Posterior cingulate gyrus (tissue), 11 donors: ENCODE measurements around the gene TOX4.
"Not testable (repeated sequence)": the region's sequence is repeated elsewhere in the genome, so short reads cannot be mapped to it uniquely, and the experiment has no call there.

Experiments
- DNase-seq, 10 donors: peaks; one replicate each; pipeline versions ENCODE4 v3.0.0 to v3.0.0-alpha.2; 2020 to 2021; ENCODE audit warnings: mixed read lengths in 3 of 10
- intact Hi-C: fragments of 100-400 bp; cut with DNase I; formaldehyde crosslinking; loops from one replicate; pipeline ENCODE4 v1.15.1; 2023

TOX4 gene

DNA sequence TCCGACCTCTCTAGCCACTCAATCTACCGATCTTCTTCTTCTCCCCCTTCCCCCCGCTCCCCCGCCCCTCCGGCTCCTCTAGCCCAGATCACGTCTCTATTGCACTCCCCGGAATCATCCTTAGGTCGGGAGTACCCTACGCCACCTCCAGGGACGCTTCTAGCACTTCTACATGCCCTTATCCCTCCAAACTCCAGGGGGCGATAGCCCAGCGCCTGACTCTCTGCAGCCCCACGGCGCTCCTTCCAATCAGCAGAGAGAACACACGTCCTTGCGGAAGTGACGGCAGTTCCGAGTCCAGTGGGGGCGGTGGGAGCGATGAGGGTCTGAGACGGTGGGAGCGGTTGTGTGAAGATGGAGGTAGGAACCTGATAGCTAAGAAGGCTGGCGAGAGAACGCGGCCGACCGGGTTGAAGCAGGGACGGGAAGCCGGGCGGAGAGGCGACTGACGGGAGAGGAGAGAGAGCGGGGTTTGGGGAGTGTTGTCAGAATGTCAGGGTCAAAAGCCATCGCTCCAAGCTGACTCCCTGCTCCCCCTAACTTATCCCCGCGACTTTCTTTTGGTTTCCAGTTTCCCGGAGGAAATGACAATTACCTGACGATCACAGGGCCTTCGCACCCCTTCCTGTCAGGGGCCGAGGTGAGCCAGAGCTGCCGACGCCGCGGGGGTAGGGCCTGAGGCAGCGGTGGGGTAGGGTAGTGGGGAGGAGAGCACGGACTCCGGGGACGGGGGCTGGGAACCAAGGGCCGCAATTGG lies at the start of gene TOX4, which contains the start of gene RAB2B:
TOX4 (plus strand) TSS at position 271 of the 757 bp plus-strand sequence; CDS start at position 355, 84 bp downstream.
RAB2B (minus strand) TSS at position 35 of the 757 bp plus-strand sequence. CDS start 87 bp downstream, outside the sequence.
- intact Hi-C loops = loop anchor here (1.0 to 2.0 kb wide), 3 partner anchors 21 to 40 kb away; partner anchors contain the start of genes CHD8 and METTL3

DNA sequence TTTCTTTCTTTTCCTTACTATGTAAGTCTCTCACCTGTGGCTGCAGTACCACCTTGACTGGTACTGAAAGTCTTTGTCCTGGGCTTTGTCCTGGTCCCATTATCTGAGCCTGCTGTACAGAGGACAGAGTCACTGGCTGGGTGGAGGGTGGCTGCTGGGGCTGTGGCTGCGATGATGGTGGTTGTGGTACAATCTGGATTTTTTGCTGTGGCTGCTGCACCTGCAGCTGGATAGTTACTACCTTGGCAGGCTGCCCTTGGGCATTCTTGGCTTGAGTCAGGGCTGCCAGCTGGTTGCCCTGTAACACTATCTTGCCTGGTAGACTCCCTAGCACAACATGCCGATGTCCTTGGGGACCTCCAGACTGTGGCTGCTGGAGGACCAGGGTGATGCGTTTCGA lies 48.1 kb upstream of the TOX4 start:
- DNase-seq = peak in 3 of 10 donors; percentile 5 to 74 (median 69)
- intact Hi-C loops = loop anchor here (5.0 kb wide), 1 partner anchor 107 kb away; no protein-coding TSS in a partner anchor

More for the DNA sequence above, at the start of gene TOX4, which contains the start of gene RAB2B:
- peak; percentile 95 to 100 (median 98) for DNase-seq

DNA sequence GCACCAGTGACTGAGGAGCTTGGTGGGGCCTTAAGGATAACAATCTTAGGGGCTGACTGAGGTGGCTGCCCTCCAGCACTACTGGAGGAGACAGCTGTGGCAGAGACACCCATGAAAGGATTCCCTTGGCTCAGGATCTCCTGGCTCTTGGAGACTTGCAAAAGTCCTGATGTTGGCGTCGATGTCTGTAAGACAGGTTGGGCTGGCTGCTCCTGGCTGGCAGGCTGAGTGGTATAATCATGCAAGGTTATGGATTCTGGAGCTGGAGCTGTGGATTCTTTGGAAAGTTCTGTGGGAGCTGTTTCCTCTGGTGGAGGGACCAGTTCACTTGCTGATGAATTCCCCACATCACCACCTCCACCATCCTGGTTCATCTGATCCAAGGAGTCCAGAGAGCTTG lies 45.9 kb upstream of the TOX4 start:
- intact Hi-C loops = loop anchor here (10.0 kb wide), 1 partner anchor 46 kb away; the partner anchor contains the start of gene SUPT16H
- DNase-seq = no peak

DNA sequence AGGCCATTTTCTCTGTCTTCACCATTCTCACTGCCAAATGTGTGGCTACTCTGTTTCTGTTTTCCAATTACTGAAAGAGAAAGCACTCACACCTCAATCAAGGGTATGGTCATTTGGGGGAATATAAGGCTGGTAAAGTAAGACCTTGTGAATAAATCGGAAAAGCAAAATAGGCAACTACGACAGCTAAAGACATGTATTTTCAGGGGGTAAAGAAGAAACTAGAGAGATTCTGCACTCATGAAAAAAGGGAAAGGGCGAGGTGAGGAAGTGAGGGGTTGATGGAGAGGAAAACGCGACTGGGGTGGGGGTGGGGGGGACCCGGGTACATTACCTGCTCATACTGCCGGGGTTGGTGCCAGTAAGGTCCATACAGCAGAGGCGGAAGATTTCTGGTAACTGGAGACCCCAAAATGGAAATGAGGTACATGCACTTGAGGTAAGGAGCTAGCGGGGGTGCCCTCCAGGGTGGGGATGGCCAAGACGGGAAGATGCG lies 40.4 kb upstream of the TOX4 start:
- no peak for DNase-seq
- intact Hi-C loops = loop anchor here (1.0 to 10.0 kb wide), 4 partner anchors 20 to 121 kb away; partner anchors contain the start of genes CHD8, RAB2B, SUPT16H and TOX4

DNA sequence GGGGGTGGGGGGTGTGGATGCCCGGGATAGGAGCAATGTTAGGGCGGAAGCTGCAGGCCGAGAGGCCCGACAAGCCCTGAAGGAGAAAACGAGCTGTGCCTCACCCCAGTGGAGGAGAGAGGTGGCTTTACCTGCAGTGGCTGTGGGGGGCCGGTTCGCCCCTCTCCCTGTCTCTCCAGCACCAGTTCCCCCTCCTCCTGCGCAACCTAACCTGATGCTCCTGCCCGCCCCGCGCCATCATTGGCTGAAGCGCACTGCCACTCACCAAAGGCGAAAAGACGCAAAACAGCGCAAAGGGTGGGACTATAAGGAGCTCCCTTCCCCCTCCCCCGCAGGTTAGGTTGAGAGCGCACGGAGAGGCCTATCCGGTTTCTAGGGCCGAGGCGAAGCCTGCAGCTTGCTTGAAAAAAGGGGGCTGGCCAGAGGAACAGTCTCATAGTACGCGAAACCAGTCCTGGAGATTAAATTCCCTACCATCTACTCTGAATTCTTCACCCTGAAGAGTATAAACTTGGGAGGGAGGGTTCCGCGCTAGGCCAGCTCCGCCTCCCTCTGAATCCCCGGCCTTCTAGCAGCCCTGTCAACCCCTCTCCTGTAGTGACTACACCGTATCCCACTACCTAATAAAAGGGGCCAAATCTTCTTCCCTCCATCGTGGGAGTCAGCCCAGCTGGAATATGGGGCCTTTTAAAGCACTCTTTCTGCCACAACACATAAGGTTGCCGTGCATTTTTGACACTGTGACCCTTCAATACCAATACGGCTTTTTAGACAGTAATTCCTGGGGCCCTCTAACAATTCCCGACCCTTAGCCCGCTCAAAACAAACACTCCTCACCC lies 39.7 kb upstream of the TOX4 start:
- intact Hi-C loops = loop anchor here (1.0 to 10.0 kb wide), 4 partner anchors 19 to 120 kb away; partner anchors contain the start of genes CHD8, RAB2B, SUPT16H and TOX4

DNA sequence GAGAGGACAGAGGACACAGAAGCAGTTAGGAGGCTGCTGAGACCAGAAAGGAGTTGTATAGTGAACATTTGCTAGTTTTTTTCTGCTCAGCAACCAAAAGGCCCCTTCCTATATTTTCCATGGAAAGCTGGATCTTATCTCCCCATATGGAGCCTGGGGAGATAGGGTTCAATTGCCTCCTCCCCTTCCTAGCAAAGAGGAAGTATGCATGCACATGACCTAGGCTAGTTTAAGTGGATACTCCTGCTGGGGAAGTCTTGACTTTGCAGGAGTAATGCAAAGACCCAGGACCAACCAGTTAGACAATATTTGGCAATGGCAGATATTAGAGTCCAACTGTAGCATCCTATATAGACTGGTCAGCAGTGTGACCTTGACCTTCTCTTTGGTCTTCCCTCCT lies 36.1 kb upstream of the TOX4 start:
- intact Hi-C loops = no loop called here
- no peak for DNase-seq

More for the DNA sequence above, 39.7 kb upstream of the TOX4 start:
- DNase-seq = peak; percentile 98 to 100 (median 99)

DNA sequence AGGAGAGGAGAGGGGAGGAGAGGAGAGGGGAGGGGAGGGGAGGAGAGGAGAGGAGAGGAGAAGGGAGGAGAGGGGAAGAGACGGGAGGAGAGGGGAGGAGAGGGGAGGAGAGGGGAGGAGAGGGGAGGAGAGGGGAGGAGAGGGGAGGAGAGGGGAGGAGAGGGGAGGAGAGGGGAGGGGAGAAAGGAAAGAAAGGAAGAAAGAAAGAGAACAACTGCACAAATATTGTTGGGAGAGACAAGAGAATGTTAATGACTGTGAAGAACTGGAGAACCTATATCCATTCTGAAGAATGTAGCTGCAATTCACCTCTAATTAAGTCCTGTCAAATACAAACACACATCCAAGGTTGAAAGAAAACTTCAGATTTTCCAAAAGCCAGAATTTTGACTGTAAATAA lies 34.3 kb upstream of the TOX4 start:
- DNase-seq, intact Hi-C loops: not testable (repeated sequence)

DNA sequence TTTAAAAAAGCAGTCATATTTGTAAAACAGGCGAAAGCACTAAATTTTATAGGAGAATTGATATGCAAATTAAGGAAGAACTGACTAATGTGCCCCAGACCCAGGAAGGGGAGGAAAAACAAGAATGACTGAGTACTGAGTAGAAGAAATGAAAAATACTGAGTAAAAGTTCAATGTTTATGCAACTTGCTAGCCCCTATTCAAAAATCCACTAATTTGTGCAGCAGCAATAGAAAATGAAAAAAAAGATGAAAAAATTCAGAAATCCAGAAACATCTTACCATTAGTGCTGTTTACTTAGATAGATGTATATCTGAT lies 27.1 kb upstream of the TOX4 start:
- no peak for DNase-seq
- intact Hi-C loops = loop anchor here (10.0 kb wide), 1 partner anchor 185 kb away; the partner anchor contains the start of gene HNRNPC

DNA sequence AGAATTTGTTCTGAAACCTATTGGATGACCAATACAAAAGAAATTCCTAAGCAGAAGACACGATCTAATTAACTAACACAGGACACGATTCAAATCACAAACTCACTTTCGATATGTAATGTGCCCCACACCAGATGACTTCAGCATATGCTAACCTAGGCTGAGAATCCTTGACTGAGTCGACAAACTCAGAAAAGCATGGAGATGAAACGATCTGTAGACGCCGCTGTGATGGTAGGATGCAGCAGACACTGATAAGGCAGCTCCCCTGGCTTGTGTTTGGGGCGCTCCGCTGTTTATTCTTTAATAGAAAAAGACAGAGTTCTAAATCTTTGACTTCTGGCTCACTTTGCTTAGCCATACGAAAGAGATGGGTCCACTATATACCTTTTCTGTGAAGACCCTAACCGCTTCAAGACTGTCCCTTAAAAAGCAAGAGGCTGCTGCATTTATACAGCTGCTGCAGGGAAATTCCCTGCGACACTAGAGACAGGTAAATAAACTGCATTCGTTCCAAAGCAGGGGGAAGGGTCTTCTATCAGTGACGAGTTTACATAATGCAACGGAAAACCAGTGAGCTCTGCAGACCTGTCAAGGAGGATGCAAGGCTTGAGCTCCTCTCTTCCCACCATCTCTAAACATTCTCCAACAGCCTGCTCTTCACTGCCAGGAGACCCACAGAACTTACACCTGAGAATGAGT lies 22.0 kb upstream of the TOX4 start:
- no peak for DNase-seq
- intact Hi-C loops = loop anchor here (10.0 kb wide), 1 partner anchor 190 kb away; the partner anchor contains the start of gene HNRNPC

DNA sequence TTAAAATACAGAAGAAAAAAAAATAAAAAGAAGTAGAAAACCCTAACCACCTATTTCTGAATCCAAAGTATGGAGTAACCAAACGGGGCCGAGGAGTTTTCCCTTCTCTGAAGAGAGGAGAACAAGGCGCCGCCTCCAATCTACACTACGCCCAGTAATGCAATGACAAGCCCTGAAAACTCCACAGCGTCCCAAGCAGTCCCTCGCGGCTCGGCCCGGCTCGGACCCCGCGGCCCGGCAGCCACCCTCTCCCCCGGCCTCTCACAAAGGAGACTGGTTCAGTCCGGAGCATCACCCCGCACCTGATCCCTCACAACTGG lies 21.4 kb upstream of the TOX4 start:
- DNase-seq = no peak
- intact Hi-C loops = loop anchor here (10.0 kb wide), 1 partner anchor 191 kb away; the partner anchor contains the start of gene HNRNPC

DNA sequence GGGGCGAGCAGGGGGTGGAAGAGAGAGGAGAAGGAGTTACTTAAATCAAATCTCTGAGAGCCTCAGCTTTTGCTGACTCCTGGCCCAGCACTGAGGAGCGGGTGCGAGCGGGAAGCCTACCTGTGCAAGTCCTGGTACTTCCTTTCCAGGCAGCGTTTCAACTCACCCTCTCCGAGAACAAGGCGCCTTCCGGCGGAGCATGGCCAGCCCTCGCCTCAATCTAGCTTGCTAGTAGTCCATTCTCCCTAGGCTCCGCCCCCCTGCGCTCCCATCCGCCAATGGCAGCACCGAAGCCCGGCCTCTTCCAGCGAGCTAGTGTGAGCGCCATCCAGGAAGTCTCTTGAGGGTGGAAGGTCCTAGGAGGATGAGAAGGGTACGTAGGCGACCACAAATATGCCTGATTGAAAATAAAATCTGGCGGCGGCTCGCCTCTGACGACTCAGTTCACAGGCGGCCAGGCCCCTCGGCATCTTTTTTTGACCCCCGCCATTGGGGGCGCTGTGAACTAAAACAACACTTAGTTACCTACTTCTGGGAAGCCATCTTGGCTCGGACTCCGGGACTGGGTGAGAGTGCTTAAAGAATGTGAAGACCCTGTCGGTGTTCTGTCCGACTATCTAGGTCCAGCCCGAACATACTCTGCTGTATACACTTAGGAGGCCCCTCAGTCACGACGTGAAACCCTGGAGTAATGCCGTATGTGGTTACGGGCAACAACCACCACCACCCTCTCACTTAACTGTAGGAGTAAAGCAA lies 20.9 kb upstream of the TOX4 start, which contains the start of gene CHD8:
CHD8 (minus strand) TSS at position 212 of the 756 bp plus-strand sequence. CDS start 24,480 bp downstream, outside the sequence.
- intact Hi-C loops = loop anchor here (1.0 to 10.0 kb wide), 4 partner anchors 19 to 191 kb away; partner anchors contain the start of genes HNRNPC, METTL3 and TOX4
- peak; percentile 99 to 100 (median 100) for DNase-seq

DNA sequence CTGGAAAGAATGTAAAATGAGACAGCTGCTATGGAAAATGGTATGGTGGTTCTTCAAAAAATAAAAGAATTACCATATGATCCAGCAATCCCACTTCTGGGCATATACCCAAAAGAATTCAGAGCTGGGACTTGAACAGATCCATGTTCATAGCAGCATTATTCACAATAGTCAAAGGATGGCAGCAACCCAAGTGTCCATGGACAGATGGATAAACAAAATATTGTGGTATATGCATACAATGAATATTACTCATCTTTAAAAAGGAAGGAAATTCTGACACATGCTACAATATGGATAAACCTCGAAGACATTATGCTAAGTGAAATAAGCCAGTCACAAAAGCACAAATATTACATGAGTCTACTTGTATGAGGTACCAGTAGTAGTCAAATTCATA lies 9.4 kb upstream of the TOX4 start:
- no peak for DNase-seq

DNA sequence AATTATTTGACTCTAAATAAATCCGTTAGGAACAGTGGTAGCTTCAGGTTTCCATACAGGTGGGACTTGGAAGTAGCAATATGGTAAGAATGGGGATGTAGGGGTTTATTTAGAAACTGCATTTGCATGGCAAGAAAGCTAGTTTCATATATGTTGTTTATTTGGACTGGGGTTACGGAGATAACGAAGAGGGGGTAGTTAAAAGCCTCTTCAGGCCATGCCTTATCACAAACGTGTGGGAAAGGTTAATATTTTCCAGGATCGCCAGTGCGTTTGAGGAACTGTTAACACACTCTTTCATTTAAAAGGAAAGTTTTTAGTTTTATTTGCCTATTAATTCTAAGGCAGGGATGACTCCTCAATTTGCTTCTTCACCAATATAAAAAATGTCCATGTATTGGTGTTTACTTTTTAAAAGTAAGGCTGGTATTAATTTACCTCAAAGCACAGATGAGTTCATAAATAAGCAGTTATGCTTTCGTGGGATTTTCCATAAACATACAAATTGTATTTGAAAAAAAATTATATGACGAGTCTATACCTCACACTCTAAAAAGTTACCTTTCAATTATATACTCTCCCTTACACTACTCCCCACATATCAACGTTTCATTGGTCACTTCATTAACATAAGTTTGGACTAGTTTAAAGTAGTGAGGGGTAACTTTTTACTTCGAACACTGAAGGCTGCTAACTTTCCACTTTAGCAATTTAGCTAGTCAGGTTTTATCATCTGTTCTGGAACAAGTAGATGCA lies 1.1 kb upstream of the TOX4 start:
- no peak for DNase-seq
- intact Hi-C loops = loop anchor here (2.0 kb wide), 1 partner anchor 39 kb away; no protein-coding TSS in a partner anchor

More for the DNA sequence above, 9.4 kb upstream of the TOX4 start:
- intact Hi-C loops = no loop called here

DNA sequence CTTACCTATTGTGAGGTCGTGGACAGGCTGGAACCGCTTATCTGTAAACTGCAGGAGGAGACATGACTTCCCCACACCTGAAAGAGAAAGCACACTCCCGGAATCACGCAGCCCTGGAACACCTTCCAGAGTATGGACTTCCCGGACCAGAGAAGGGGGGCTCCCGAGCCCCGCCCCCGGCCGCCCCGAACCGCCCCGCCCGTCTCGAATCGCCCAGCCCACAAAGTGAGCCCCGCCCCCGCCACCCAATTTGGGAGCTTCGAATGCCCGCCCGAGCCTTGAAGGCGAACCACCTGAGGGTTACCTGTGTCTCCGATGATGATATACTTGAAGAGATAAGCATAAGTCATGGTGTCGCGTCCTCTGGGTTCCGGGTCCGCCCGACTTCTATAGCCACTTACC lies 471 bp upstream of the TOX4 start:
- intact Hi-C loops = loop anchor here (2.0 kb wide), 1 partner anchor 40 kb away; no protein-coding TSS in a partner anchor
- peak in 1 of 10 donors; percentile 75 for DNase-seq

DNA sequence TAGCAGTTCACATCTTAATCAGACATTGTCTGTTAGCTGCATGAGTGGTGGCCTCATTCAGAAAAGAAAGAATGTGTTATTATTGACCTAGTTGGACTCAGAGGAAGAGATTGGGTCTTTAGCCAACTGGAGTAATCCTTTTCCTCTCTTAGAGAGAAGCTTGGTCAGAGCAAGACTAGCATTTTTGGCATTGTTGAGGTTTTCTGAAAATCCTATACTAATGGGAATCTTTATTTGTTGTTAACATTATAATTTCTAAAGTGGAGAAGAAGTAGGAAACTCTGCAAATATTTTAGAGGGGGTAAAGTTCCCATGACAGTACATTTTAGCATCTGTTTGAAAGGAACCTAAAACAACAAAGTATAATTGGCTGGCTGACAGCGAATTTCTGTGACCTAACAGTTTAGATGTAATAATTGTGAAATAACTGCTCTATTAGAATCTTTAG lies 9.7 kb downstream of the TOX4 start:
- no peak for DNase-seq
- intact Hi-C loops = no loop called here

DNA sequence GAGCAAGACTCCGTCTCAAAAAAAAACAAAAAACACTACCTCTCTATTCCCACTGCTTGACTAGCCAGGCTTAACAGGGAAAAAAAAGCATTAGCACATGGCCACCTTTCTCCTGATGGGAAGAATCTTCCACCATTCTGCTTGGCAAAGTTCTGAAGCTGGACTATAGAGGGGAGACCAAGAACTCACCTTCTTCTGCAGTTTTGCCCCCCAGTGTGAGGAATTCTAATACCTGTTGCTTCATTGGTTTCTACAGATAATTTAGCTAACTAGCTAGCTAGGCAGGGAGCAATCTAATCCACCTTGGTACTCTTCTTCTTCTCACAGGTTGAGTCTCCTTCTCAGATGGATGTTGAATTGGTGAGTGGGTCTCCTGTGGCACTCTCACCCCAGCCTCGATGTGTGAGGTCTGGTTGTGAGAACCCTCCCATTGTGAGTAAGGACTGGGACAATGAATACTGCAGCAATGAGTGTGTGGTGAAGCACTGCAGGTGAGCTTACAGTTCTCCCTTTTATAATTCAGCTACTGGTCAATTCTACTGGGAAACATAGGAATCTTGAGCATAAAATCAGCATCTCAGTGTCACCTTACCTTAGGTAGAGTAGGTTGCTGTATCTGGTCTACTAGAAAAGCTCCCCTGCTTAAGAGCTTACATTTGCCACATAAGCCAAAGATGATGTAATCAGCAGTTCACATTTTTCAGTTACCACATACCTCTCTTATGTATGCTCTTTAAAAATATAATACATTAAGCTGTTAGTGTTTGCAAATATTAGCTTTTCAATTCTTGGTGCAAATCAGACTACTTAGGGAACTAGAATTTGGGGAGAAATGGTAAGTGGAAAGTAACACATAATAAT lies 18.1 kb downstream of the TOX4 start:
- no peak for DNase-seq
- intact Hi-C loops = no loop called here

DNA sequence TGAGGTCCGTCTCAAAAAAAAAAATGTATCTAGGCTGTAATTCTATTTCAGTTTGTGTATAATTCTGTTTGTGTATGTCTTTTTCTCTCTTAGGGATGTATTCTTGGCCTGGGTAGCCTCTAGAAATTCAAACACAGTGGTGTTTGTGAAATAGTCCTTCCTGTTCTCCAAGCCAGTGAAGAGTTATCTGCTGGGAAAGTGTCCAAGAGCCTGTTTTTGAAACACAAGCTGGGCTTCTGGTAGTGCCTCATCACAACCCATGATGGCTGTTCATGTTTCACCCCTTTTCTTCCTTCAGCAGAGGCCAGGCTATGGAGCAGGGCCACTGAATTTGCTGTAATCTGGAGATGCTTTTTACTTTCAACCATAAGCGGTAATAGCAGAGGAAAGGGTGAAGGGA lies 19.5 kb downstream of the TOX4 start:
- intact Hi-C loops = no loop called here
- no peak for DNase-seq
